HG03469 (cell line): Measurements from ENCODE around the gene BRD9.
"Not testable (repeated sequence)": the region's sequence is repeated elsewhere in the genome, so short reads cannot be mapped to it uniquely, and the experiment has no call there.

Experiments used
- ATAC-seq: cut with Tn5 transposase; IDR thresholded peaks from one replicate; pipeline ENCODE4 v1.9.1; 2021; ENCODE audit warnings: mild to moderate bottlenecking, moderate library complexity, moderate number of reproducible peaks; ENCODE audit not compliant: unreplicated experiment

BRD9 gene

GRCh38 chr5:881551-881935, 11.1 kb downstream of the BRD9 start:
- no peak for ATAC-seq

- ATAC-seq: no peak
Measured at GRCh38 chr5:880816-881550, 11.6 kb downstream of the BRD9 start.

DNA sequence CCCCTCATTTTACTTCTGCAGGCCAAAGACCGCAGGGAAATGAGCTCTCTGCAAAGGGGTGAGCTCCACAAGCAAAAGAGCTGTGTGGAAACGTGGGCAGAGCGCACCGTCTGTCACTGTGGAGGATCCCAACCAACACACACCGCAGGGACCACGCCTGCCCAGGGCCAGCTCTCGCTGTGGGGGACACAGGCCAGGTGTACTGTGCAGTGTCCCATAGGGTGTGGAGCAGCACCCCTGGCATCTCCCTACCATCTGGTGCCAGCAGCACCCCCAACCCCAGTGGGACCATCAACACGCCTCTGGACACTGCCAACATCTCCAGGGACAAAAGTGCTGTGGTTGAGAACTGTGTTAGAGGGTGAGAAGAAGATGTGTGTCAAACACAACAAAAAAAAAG, 13.9 kb downstream of the BRD9 start:
- not testable (repeated sequence) for ATAC-seq

GRCh38 chr5:878125-878524, 14.5 kb downstream of the BRD9 start:
- no peak for ATAC-seq

DNA sequence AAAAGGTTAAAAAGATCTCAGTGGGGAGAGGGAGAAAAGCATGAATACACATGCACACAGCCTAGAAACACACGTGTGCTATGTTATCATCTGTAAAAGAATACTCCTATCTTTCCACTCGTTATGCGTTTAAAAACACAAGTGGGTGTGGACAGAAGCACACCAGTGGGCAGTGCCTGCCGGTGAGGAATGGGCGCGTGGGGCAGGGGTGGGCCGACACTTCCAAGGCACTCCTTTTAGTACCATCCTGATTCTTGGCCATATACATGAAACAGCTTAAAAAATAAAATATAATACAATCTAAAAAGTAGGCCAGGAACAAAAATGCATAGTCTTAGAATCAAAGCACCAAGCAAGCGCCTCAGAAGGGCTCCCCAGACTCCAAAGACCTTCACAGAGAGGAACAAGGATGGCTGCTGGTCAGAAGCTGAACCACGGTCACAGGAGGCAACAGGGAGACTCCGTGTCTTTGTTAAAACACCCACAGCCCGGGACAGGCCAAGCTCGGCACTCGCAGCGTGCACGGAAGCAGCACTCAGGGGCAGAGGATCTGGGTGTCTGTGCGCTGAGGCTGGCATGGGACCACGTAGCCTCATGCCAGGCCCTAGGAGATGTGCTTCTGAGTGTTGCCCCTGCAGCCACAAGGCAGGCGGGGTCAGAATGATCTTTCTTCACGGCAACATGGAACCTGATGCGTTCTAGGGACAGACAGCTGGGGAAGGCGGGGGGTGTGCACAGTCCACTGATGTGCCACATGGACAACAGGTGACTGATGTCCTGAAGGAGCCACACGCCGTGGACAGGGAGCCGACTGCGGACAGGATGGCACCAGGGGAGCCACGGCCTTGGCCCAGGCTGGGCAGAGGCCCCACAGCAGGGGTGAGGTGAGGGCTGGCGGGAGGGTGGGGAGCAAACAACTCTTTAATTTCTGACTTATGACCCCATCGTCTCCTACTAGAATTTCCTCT, 15.9 kb downstream of the BRD9 start:
- no peak for ATAC-seq

DNA sequence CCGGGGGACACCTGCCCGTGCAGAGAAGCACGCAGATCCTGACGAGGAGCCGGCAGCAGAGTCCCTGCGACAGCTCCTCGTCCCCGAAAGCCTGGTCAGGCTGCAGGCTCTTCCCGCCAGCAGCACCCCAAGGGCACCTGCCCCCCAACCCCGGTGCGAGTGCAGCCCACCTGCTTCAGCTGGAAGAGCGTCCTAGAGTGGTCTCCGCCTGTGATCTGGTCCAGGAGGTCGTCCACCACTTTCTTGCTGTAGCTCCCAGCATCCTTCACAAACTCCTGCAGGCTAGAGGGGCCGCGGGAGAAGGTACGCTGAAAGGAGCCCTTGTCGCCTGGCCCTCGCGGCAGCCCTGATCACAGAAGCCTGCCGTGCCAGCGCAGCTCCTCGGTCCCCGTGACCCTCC, 16.7 kb downstream of the BRD9 start:
- no peak for ATAC-seq

- peak; percentile 80 for ATAC-seq
Measured at GRCh38 chr5:873328-873727, 19.3 kb downstream of the BRD9 start.

DNA sequence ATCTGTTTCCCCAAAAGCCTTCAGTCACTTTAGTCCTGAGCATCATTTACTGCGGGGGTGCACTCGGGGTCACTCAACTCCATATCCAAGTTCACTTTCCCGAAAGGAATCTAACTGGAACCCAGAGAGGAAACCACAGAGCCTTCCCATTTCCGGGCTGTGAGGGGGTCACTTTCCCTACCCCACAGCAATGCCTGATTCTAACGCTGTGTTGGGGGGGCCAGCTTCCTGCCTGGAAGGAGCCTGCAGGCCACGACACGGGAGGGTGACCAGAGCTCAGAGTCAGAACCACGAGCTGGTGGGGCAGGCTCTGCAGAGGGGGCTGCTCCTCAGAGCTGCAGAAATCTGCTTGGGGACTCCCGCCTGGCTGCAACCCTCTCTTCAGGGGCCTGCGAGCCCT, 20.3 kb downstream of the BRD9 start:
- no peak for ATAC-seq

GRCh38 chr5:871596-872298, 20.9 kb downstream of the BRD9 start:
- no peak for ATAC-seq

GRCh38 chr5:870956-871355, 21.6 kb downstream of the BRD9 start:
- ATAC-seq: no peak

DNA sequence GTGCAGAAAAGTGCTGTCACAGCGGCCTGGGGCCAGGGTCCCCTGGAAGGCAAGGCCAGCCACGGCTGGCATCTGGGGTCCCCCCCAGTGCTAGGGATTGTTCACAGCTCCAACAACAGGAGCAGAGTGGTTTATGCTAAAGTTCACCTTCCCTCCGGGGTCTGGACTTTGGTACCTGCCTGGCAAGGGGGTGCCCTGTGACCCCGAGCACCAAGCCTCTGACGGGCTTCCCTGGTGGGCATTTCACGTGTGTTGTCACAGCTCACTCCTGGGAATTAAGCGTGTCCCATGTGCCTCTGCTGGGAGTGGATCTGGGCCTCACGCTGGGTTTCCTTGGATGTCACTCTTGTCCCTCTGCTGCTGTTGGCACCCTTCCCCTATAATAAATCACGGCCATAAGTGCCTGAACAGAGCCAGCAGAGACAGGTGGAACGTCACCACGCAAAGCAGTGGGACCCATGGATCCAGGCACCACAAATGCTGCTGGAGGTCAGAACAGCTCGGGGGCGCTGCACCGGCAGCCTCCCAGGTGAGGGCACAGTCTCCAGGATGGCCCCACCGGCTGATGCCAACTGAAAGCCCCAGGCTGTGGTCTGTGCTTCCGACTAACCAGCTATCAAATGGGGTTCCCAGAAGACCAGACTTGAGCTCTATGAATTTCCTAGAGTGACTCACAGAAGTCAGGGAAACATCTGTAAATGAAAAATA, 24.0 kb downstream of the BRD9 start:
- no peak for ATAC-seq

DNA sequence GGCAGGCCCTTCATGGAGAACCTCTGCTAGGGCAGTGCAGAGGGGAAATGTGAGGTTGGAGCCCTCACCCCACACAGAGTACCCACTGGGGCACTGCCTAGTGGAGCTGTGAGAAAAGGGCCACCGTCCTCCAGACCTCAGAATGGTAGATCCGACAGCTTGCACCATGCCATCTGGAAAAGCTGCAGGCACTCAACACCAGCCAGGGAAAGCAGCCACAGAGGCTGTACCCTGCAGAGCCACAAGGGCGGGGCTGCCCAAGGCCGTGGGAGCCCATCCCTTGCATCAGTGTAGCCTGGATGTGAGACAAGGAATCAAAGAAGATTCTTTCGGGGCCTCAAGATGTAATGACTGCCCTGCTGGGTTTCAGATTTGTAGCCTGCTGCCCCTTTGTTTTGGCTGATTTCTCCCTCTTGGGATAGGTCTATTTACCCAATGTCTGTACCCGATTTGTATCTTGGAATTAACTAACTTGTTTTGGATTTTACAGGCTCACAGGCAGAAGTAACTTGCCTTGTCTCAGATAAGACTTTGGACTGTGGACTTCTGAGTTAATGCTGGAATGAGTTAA, 25.2 kb downstream of the BRD9 start:
- no peak for ATAC-seq

DNA sequence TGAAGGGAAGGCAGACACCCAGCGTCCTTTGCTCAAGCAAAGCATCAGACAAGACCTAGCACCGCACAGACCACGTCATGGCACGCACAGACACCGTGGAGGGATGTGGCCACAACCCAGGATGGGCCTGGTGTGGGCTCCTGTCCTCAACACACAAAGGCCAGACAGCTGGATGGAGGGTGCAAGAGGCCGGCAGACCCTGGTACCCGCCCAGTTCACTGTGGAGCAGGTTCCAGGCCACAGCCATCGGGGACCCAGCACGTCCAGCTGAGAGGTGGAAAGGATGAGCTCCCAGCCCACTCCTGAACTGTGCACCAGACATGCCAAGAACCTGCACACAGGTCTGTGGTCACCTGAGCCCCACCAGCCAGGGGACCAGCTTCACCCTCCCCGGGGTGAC, 26.8 kb downstream of the BRD9 start:
- ATAC-seq: no peak

DNA sequence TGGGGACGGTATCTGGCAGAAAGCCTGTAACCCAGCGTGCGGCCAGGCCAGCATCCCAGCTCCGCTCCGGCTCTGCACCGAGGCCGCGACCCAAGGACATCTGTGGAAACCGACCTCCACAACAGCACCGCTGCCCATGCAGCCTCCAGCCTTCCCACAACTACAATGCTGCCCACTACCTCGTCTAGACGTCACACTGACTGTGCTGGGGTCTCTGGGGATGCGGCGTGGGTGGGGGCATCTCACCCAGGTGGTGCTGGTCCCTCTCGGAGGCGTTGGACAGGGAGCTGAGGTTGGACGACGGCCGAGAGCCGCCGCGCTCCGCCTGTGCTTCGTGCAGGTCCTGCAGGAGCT, 27.5 kb downstream of the BRD9 start:
- no peak for ATAC-seq

GRCh38 chr5:864492-865167, 28.0 kb downstream of the BRD9 start:
- ATAC-seq: no peak

DNA sequence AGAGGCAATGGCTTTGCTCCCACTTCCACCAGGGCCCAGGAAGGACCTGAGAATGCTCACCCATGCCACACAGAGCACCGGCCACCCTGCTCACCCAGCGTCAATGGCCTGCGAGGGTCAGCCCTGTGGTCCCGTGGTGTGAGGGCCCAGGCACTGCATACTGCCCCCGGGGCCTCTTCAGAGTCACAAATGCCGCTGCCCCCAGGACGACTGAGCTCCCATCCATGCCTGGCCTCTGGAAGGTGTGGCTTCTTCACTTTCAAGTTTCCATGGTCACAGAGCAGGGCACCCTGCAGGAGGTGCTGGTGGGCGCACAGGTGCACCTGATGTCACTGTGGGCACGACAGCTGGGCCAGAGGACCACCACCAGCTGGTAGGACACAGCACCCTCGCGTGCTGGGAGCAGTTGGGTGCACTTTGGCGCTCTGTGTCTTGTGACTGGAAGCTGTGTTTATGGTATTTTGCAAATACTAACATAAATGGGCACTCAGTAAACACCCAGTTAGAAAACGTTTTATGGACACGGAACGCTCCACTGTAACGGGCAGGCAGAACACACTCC, 29.3 kb downstream of the BRD9 start:
- ATAC-seq: no peak

- ATAC-seq: no peak
Measured at GRCh38 chr5:862367-863243, 30.0 kb downstream of the BRD9 start.

- ATAC-seq: no peak
Measured at GRCh38 chr5:861442-862366, 30.9 kb downstream of the BRD9 start.
